GM23338 (cell line): Measurements from ENCODE around the gene NRN1. TPM values are rescaled to one million over a fixed set of nuclear protein-coding genes. Genes with fewer than 3 reads are reported as not detected.

Experiments used
- ATAC-seq: fragments of 200-7000 bp; cut with Tn5 transposase; 3 replicates; pipeline ENCODE4 v1.9.1; 2020
- DNase-seq: peaks from one replicate; pipeline ENCODE4 v3.0.0-alpha.2; 2015; ENCODE audit warnings: low spot score
- H2AFZ ChIP-seq: fragments of 200-600 bp; sonication (generic); 2 replicates; pipeline ENCODE4 v1.8.0; 2016; ENCODE audit warnings: antibody characterized with exemption, mild to moderate bottlenecking, moderate library complexity
- H3F3A ChIP-seq: fragments of 200-600 bp; sonication (generic); replicated peaks from 2 replicates; pipeline ENCODE4 v1.8.0; 2017; ENCODE audit warnings: antibody characterized with exemption, mixed run types, low read depth
- H3K27ac ChIP-seq: fragments of 200-600 bp; sonication (generic); 2 replicates; pipeline ENCODE4 v1.6.1; 2016; ENCODE audit warnings: low read depth
- H3K27me3 ChIP-seq: fragments of 200-600 bp; sonication (generic); 2 replicates; pipeline ENCODE4 v1.8.0; 2016; ENCODE audit warnings: mild to moderate bottlenecking, mixed run types, moderate library complexity; ENCODE audit not compliant: insufficient read depth
- H3K36me3 ChIP-seq: fragments of 200-600 bp; sonication (generic); 2 replicates; pipeline ENCODE4 v1.8.0; 2016; ENCODE audit warnings: mild to moderate bottlenecking; ENCODE audit not compliant: insufficient read depth
- H3K4me1 ChIP-seq: fragments of 200-600 bp; sonication (generic); 2 replicates; pipeline ENCODE4 v1.8.0; 2016; ENCODE audit warnings: mild to moderate bottlenecking, moderate library complexity; ENCODE audit not compliant: insufficient read depth
- H3K4me2 ChIP-seq: fragments of 200-600 bp; sonication (generic); 2 replicates; pipeline ENCODE4 v1.7.1; 2017; ENCODE audit warnings: mixed run types
- H3K4me3 ChIP-seq: fragments of 200-600 bp; sonication (generic); 2 replicates; pipeline ENCODE4 v1.6.1; 2016; ENCODE audit warnings: mixed run types
- H3K79me2 ChIP-seq: fragments of 200-600 bp; sonication (generic); replicated peaks from 2 replicates; pipeline ENCODE4 v1.8.0; 2017; ENCODE audit warnings: mild to moderate bottlenecking; ENCODE audit not compliant: insufficient read depth
- H3K9me2 ChIP-seq: fragments of 200-600 bp; sonication (generic); 2 replicates; pipeline ENCODE4 v1.8.0; 2017; ENCODE audit not compliant: insufficient read depth
- H4K20me1 ChIP-seq: fragments of 200-600 bp; sonication (generic); replicated peaks from 2 replicates; pipeline ENCODE4 v1.8.0; 2017; ENCODE audit warnings: mild to moderate bottlenecking; ENCODE audit not compliant: insufficient read depth
- H3K27ac Mint-ChIP-seq: 2 replicates; pipeline ENCODE4 v1.8.0; 2020; ENCODE audit warnings: inconsistent platforms, mild to moderate bottlenecking, moderate library complexity, mixed read lengths
- H3K27me3 Mint-ChIP-seq: 3 replicates; pipeline ENCODE4 v1.8.0; 2022; ENCODE audit warnings: low read depth, mild to moderate bottlenecking, moderate library complexity, mixed read lengths, inconsistent platforms; ENCODE audit not compliant: insufficient read depth, poor library complexity
- H3K36me3 Mint-ChIP-seq: 3 replicates; pipeline ENCODE4 v1.8.0; 2021; ENCODE audit warnings: low read depth, mild to moderate bottlenecking, inconsistent platforms, moderate library complexity, mixed read lengths
- H3K4me1 Mint-ChIP-seq: 3 replicates; pipeline ENCODE4 v1.8.0; 2020; ENCODE audit warnings: mild to moderate bottlenecking, inconsistent platforms, mixed read lengths
- H3K4me3 Mint-ChIP-seq: 3 replicates; pipeline ENCODE4 v1.8.0; 2021; ENCODE audit warnings: moderate library complexity, mild to moderate bottlenecking, inconsistent platforms, mixed read lengths
- H3K9me3 Mint-ChIP-seq: 3 replicates; pipeline ENCODE4 v1.8.0; 2020; ENCODE audit warnings: moderate library complexity, mild to moderate bottlenecking, inconsistent platforms, mixed read lengths
- CREB1 ChIP-seq: fragments of 250-450 bp; sonication (Bioruptor Pico); IDR thresholded peaks from 2 replicates; pipeline ENCODE4 v1.5.0; 2020; ENCODE audit warnings: low read depth, mild to moderate bottlenecking, moderate library complexity
- EZH2 ChIP-seq: fragments of 200-600 bp; sonication (generic); IDR thresholded peaks from one replicate; pipeline ENCODE4 v1.8.0; 2017; ENCODE audit warnings: antibody characterized with exemption, mild to moderate bottlenecking, low read depth; ENCODE audit not compliant: unreplicated experiment
- POLR2AphosphoS5 ChIP-seq: IDR thresholded peaks from 2 replicates; pipeline ENCODE4 v1.6.1; 2016; ENCODE audit warnings: antibody characterized with exemption, low read depth
- ZNF114 ChIP-seq: fragments of 250-450 bp; sonication (Bioruptor Pico); IDR thresholded peaks from 2 replicates; pipeline ENCODE4 v1.5.0; 2020; ENCODE audit warnings: mild to moderate bottlenecking, moderate library complexity
- ZNF331 ChIP-seq: fragments of 250-450 bp; sonication (Bioruptor Pico); IDR thresholded peaks from 2 replicates; pipeline ENCODE4 v1.5.0; 2020; ENCODE audit warnings: low read depth, mild to moderate bottlenecking, moderate library complexity
- polyA plus RNA-seq: library from polyadenylated mRNA; unstranded; fragments of >200 nt; fragmentation: Nextera tagmentation; extraction: Ambion mirVana; gene quantifications from 2 replicates; pipeline ENCODE4 v1.2.1, GENCODE V29; 2016
- total RNA-seq: library from RNA; depleted of rRNA; stranded (reverse); fragments of >200 nt; shearing (Covaris generic); gene quantifications from 2 replicates; pipeline ENCODE4 v1.2.3, GENCODE V29; 2014
- TF ChIP-seq, protein P1 (sequence below): IDR thresholded peaks from one replicate; pipeline ENCODE4 v1.6.1; 2018; ENCODE audit warnings: antibody characterized with exemption; ENCODE audit not compliant: unreplicated experiment
- TF ChIP-seq, protein P2 (sequence below), 2 experiments: fragments of 200-600 bp in 1 of 2; sonication (generic) in 1 of 2; conservative IDR thresholded peaks; 2 replicates each; pipeline versions ENCODE4 v1.5.1 to v1.6.1; 2016 to 2017; ENCODE audit warnings: antibody characterized with exemption in 2 of 2, low read depth in 2 of 2, mild to moderate bottlenecking in 2 of 2, moderate library complexity in 1 of 2

Gene NRN1
- total and polyA plus RNA-seq, 2 experiments from 2014 or later, result 0.71 TPM; not detected in 1

DNA sequence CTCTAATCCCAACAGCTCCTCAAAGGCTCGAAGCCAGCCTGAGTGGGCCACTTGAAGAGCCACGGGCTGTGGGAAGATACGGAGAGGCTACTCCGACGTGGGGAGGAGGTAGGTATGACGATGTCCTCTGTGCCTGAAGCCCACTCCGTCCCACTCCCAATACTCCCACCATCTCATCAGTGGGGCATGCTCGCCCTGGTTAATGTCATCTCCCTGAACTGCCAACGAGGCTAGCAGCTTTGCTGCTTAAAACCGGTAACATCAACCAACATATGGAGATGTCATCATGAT lies 11.1 kb downstream of the NRN1 start (continued):
- TF ChIP-seq, protein P1, sequence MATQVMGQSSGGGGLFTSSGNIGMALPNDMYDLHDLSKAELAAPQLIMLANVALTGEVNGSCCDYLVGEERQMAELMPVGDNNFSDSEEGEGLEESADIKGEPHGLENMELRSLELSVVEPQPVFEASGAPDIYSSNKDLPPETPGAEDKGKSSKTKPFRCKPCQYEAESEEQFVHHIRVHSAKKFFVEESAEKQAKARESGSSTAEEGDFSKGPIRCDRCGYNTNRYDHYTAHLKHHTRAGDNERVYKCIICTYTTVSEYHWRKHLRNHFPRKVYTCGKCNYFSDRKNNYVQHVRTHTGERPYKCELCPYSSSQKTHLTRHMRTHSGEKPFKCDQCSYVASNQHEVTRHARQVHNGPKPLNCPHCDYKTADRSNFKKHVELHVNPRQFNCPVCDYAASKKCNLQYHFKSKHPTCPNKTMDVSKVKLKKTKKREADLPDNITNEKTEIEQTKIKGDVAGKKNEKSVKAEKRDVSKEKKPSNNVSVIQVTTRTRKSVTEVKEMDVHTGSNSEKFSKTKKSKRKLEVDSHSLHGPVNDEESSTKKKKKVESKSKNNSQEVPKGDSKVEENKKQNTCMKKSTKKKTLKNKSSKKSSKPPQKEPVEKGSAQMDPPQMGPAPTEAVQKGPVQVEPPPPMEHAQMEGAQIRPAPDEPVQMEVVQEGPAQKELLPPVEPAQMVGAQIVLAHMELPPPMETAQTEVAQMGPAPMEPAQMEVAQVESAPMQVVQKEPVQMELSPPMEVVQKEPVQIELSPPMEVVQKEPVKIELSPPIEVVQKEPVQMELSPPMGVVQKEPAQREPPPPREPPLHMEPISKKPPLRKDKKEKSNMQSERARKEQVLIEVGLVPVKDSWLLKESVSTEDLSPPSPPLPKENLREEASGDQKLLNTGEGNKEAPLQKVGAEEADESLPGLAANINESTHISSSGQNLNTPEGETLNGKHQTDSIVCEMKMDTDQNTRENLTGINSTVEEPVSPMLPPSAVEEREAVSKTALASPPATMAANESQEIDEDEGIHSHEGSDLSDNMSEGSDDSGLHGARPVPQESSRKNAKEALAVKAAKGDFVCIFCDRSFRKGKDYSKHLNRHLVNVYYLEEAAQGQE, result no peak
- TF ChIP-seq ZNF331 (CRISPR knock-in tag) (no peak), ZNF114 (no peak), POLR2AphosphoS5 (no peak)
- TF ChIP-seq, protein P2, sequence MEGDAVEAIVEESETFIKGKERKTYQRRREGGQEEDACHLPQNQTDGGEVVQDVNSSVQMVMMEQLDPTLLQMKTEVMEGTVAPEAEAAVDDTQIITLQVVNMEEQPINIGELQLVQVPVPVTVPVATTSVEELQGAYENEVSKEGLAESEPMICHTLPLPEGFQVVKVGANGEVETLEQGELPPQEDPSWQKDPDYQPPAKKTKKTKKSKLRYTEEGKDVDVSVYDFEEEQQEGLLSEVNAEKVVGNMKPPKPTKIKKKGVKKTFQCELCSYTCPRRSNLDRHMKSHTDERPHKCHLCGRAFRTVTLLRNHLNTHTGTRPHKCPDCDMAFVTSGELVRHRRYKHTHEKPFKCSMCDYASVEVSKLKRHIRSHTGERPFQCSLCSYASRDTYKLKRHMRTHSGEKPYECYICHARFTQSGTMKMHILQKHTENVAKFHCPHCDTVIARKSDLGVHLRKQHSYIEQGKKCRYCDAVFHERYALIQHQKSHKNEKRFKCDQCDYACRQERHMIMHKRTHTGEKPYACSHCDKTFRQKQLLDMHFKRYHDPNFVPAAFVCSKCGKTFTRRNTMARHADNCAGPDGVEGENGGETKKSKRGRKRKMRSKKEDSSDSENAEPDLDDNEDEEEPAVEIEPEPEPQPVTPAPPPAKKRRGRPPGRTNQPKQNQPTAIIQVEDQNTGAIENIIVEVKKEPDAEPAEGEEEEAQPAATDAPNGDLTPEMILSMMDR (conservative IDR thresholded peaks at IDR 0.05; ENCODE audit: low read depth in 2 of 2), result no peak

DNA sequence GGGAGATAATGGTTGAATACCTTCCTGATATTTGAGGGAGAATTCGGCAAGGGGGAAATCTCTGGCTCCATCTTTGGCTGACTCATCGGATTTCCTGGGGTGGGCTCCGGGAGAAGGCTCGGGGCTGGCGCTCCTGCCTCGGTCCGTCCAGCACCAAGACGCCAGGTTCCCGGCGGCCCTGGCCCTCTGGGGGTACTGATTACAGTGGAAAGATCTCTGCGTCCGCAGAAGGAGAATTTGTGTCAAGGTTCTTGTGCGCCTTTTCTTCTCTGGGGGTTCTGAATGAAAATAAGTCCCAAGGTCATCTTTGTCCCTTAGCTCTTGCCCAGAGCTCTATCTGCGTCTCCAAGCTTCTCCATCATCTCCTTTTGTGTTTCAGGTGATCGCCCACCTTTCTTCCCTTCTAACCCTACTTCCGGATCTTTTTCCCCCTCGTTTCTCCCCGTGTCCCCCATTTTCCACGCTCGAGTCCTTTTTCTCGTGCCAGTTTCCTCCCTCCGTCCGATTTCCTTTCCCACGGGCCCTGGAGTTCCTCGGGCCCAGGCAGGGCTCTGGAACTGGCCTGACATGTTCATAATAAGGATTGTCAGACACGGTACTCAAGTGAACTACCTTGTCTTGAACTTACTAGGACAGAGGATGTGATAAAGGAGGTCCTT lies 11.6 kb downstream of the NRN1 start:
- Mint-ChIP-seq H3K27ac (no peak overlapping the region), H3K27me3 (peaks cover 90% of the 10 kb centered on the region), H3K36me3 (no peaks in the 10 kb centered on the region; the same call in 2 of the 3 replicates), H3K4me1 (peaks cover 54% of the 10 kb centered on the region), H3K4me3 (peak overlapping the region; percentile 76), H3K9me3 (no peaks in the 10 kb centered on the region; the same call in 2 of the 3 replicates)
- Histone ChIP-seq H3K27ac (no peak overlapping the region), H3K27me3 (peaks cover 99% of the 10 kb centered on the region), H3K4me2 (peak overlapping the region; percentile 99), H3F3A (peaks cover 4% of the 10 kb centered on the region), H4K20me1 (peaks cover 14% of the 10 kb centered on the region), H3K9me2 (no peaks in the 10 kb centered on the region), H3K36me3 (no peaks in the 10 kb centered on the region), H3K4me1 (peaks cover 53% of the 10 kb centered on the region), H3K4me3 (peak overlapping the region; percentile 73), H2AFZ (no peak overlapping the region; the same call in 1 of the 2 replicates), H3K79me2 (no peaks in the 10 kb centered on the region)
- peak; percentile 59 for TF ChIP-seq EZH2
- TF ChIP-seq CREB1, result no peak
- ATAC-seq (no peak), DNase-seq (no peak)
